Middle frontal gyrus (tissue), 1 donor: Measurements from ENCODE around the gene CDKAL1.

Source experiments
- DNase-seq: peaks from one replicate; pipeline ENCODE4 v3.0.0-alpha.2; 2015; ENCODE audit warnings: low spot score; ENCODE audit errors: extremely low spot score

Gene CDKAL1

DNA sequence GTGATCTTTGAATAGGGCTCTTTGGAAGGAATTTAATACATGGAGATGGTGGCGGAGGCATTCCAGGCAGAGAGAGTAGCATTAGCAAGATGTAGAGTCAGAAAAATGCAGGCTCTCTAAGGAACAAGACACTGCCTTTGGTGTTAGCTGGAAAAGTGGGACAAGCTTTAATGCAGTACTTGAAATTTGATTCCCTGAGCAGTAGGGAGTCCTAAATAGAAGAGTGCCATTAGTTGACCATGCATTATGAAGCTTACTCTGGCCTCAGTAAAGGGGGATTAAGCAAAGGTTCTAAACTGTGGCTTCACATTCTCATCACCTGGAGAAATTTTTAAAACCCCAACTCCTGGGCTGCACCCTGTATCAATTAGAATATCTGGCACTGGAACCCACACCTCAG, 564.5 kb downstream of the CDKAL1 start:
- DNase-seq = no peak

DNA sequence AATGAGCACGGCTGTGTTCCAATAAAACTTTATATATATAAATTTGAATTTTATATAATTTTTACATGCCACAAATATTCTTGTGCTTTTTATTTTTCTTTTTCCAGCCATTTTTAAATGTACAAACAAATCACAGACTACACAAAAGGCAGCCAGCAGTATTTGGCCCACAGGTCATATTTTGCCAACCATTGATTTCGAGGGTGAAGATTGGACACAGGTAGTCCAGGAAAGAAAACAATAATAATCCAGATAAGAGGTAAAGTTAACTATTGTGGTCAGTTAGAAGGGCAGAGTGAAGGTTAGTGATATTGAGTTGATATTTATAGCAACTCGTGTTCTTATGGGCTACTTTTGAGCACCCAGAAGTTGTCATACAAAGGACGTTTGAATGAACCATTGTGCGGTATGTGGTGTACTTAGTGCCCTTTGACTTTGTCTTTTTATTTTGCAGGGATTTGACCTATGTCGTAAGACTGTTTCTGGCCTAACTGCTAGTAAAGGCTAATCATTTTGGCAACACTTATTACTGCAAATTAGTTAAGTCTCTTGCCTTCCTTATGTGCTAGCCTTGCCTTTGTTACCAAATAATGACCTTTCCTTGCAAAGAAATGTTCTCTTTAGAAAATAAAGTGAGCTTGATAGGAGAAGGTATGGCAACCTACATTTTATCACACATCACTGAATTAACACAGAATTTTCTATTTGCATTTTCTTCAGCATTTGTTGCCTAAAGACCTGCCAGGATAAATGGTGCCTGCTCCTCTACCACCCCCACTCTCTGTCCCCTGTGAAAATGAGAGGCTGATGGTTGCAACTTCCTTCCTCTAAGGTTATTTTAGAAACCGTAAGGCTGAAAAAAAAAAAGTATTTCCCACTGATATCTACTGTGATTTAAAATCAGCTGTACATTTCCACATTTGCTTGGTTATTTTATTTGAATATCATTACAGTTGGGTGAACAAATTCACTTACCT, 565.4 kb downstream of the CDKAL1 start:
- no peak for DNase-seq

DNA sequence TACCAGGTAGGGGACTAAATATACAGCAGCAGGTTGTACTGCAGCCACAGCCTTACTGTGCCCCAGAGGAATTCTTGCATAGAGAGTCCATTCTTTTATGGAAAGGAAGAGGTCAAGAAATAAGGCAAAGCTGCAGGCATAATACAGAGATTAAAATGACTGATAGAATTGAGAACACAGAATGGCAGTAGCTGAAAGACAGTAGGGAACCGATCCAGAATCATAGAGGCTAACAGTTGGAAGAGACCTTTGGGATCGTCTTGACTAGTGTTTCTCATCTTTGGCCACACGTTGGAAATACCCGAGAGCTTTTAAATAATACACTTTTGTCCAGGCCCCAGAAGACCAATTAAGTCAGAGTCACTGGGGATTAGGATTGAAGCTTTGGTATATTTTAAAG, 566.7 kb downstream of the CDKAL1 start:
- DNase-seq = no peak

DNA sequence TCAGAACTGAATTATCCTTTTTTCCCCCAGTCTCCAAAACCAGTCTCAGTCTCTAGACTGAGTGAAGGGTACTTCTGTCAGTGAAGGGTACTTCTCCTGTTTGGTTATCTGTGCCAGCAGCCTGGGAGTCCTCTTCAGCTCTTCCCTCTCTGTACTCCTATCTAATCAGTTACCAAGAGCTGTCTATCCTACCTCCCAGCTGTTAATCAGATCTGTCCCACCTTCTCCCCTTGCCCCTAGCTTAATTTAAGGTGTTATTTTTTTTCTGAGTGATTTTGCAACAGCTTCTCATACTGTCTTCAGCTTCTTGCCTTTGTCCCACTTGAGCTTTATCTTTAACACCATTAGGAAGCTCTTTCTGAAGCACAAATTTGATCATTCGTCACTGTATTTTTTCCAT, 567.4 kb downstream of the CDKAL1 start:
- no peak for DNase-seq

DNA sequence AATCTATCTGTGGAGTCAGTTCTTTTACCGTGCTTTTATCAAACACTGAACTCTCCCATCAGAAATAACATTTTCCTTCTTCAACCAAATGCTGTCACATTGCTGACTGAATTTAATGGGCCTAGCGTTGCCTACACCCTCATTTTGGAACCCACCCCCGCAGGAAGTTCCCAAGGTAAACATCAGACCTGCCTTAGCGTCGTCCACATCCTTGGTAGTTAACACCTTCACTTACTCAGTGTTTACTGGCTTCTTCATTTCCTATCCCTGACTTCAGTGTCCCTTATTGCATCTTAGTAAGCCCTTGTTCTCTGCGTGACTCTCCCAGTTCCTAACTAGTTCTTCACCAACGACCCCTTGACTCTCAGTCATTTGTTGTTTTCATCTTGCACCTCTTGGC, 567.9 kb downstream of the CDKAL1 start:
- DNase-seq = no peak

DNA sequence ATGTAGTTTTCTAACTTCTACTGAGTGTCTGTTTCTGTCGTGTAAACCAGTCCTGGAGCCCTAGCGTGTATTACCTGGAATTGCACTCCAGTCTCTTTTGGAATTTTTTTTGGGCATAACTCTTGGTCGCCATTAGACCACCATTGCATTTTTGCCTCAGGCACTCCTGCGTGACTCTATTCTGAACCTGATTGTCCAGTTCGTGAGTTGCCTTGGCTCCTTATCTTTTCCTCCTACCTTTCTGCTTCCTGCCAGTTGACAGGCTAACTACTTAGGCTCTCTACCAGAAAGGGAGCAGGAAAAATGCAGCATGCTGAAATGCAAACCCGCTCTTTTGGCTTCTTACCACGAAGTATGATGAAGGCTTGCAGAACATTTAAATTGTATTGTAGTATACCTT, 568.4 kb downstream of the CDKAL1 start:
- DNase-seq = no peak

DNA sequence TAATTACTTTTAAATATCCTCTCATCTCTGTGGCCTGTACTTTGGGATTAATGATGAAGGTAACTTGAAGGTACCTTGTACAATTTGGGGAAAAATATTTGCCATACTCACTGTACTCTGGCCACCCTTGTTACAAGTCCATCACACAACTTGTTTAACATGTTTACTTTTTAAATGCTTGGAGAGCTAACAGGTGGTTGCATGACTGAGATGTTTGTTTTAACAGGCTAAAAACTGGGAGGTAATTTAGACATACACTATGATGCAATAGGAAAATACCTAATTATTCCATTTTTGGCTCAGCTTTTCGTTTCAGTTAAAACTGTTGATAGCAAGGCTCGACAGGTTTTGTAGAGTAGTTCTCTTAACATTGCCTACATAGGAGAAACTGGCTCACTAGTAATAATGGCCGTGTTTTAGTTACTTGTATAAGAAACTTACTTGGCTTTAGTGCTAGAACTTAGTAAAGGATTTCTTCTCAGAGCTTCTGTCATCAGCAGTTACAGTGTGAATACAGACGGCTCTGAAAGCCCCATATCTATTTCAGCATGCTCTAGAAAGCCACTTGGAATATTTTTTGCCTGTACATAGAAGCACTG, 569.5 kb downstream of the CDKAL1 start:
- DNase-seq = no peak

DNA sequence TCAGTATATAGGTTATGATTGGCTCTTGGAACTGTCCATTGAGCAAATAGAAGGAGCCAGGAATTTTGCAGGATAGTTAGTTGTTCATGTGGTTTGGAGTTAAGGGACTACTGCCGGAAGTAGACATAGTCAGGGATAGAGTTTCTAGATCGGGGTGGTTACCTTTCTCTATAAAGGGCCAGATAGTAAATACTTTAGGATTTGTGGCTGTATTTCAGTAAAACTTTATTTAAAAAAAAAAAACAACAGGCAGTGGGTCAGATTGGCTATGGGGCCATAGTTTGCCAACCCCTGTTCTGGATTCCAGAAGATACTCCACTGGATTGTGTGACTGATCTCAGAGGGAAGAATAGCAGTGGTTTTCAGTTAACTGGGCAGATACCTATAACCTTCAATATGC, 570.0 kb downstream of the CDKAL1 start:
- DNase-seq = no peak

DNA sequence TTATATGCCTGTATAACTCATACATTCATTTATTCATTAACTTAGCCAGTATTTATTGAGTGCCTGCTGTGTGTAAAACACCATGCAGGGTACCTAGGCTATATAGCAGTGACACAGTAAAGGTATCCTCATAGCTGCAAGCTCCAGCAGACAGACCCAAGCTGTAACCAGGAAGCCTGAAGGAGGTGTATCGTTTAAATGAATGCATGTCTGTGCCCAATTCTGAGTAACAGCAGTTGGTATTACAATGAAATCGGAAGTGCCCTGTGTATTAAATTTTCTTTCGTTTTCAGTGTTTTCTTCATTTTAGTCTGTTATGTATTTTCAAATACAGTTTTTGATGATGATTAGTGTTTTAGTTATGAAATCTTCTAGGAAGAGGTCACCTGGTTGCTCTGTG, 573.5 kb downstream of the CDKAL1 start:
- no peak for DNase-seq

DNA sequence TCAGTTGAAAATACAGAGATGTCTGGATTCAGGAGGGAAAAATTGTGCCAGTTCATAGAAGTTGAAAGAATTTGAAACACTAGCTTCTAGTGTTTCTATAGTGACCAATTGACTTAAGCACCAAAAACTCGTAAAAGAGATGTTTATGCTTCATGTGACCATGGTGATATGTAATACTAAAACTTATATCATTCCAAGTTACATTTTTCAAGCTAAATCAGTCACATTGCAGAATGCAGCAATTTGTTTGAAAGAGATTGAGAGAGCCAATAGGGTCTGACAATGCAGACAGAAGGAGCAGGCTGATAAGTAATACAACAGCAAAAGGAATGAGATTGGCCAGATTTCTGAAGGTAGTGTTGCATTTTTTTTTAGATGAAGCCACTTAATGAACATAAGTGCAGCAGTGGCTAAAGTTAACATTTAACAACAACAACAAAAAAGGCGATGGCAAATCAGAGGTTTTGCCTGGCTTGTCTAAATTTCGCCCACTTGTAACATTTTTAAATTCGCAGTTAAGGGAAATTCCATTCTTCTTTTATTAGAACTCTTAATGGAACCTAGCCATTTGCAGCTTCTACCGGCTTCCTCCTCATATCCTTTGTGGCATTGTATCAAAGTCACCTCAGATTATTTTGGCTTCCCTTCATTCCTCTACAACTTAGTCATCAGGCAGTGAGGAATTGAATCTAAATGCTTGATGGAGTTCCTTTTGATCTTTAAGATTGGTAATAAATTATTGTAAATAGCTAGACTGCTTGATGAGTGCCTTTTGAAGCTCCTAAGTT, 575.3 kb downstream of the CDKAL1 start:
- no peak for DNase-seq

DNA sequence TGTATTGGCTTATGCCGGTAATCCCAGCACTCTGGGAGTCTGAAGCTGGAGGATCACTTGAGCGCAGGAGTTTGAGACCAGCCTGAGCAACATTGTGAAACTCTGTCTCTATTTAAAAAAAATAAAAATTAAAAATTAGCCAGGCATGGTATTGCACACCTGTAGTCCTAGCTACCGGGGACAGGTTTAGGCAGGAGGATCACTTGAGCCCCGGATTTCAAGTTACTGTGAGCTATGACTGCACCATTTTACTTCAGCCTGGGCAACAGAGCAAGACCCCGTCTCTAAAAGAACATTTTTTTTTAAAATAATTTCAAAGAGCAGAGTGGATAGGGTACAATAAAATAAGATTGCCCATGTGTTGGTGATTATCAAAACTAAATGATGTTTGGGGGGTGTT, 576.4 kb downstream of the CDKAL1 start:
- no peak for DNase-seq

DNA sequence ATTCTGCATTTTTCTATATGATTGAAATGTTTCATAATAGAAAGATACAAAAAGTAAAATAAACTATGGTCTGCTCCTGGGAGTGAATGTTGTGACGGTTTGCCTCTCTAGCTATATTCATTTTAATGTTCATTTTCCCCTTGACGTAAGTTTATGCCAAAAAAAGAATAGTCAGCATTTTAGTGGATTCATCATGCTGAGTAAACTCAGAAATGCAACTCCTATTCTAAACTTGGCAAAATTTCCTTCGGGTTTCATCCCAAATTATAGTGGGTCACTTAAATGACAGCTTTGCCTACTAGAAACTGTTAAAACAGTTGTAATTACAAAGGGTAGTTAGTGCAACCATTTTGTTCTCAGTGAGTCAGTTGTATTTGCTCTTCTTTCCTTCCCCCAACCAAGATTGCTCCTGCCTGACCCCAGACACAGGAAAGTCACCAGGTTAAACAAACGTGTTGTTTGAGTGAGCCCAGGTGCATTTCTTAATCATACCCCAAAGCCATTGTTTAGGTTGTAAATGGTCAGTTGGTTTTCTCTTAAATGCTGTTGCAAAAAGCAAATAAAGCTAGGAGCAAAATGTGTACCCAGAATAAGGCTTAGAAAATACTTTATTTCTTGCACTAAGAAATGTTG, 577.0 kb downstream of the CDKAL1 start:
- no peak for DNase-seq

DNA sequence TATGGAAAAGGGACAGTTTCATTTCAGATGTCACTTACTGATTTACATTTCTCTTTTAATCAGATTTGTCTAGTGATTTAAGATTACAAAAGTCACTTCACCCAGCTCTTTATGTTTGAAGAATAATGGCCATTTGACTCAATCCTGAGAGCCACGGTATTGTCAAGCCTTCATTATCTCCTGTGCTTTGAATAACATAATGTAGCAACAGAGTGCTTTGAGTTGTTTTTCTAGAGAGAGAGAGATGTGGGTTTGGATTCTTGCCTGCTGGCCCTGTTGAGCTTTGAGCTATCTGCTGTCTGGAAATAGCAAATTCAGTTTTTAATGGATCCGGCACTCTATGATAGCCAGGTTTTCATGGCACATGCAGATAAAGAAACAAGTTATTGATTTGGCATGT, 580.9 kb downstream of the CDKAL1 start:
- no peak for DNase-seq

DNA sequence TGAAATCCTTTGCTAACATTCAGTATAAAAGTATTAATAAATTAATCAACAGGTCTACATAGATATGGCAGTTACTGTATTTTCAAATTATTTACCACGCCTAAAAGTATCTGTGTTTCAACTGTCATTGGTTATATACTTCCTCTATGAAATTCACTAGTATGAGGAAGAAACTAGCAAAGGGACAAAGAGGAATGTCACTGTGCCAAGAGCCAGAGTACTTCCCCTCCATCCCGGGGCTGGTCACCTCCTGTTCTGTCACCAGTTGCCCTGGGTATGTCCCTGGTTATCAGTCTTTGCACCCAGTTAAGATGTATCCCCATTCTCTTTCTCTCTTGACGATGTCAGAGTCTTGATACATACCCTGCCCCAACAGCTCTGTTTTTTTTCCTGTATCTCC, 582.5 kb downstream of the CDKAL1 start:
- no peak for DNase-seq

DNA sequence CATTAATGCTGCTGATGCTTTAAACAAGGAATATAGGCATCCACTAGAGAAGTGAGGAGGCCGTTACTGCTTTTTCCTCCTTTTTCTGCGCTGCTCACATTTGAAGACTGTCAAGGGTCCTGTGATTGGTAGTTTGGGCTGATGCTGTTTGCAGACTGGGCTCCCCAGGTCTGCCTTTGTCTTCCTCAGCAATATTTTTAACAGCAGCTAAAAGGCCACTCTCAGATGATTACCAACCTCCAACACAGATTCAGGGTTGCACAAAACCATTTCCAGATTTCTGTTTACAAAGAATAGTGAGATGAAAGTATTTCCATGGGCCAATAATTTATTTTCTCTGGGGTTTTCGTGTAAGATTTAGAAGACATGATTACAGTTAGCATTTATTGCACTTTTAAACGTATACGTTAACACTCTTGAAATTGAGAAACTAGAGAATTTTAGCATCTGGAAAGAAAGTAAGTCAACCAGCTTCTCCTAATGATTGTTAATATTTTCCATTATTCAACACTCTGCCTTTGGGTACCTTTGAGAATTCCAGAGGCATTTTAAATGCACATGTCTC, 584.0 kb downstream of the CDKAL1 start:
- DNase-seq = no peak

DNA sequence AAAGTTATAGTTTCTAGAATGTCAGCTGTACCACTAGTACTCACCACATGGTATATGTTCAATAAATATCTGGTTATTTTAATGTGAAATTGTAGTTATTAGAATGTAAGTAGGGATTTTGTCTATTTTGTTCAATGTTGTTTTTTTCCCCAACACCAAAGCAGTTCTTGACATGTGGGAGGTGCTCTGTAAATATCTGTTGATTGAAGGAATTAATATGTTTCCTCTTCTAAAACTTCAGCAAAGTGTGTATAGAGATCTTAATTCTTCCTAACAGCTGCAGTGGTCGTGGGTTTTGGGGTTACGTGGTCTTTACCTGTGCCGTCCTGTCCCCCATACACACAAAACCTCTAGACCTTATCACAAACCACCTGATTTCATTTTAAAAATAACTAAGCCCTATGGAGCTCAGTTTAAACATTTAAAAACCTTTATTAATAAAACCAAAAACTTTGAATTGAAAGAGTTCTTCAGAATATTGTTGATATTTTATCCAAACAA, 587.4 kb downstream of the CDKAL1 start:
- no peak for DNase-seq

DNA sequence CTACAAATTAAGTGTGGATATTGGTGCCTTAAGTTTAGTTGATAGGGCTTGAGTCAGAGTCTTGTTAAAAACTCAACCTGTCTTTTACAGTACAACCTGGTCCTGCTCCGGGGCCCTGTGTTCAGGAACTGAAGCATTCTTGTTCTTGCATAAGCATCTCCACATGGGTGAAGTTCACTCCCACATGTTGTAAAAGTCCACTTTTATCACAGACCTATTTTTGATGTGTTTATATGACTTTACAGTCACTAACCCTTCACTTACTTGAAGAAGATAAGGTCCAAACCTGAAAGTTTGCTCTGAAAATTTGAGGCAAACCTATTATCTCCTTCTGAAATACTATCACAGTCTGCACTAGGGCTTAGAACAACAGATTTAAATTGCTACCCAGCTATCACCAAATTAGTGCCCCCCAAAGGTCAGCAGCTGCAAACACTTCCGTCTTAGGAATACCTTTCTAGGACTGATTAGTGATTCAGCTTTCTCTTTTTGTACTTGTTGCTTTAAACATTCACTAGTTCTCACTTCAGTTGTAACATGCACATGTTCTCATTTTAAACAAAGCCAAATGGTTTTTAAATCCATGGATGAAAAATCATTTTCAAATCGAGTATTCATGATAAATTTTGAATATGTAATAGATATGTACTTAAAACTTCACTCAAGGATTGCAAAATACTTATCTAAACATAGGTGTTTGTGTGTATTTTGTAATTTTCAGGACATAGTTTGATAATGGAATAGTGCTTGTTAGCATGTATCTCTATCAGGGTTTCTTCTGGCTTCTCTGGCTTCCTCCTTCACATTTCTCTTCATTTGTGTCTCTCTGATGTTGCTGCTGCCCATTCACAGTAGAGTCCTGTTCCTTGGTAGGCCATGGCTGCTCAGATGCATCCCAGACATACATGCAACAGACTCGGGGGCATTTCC, 589.5 kb downstream of the CDKAL1 start:
- no peak for DNase-seq

DNA sequence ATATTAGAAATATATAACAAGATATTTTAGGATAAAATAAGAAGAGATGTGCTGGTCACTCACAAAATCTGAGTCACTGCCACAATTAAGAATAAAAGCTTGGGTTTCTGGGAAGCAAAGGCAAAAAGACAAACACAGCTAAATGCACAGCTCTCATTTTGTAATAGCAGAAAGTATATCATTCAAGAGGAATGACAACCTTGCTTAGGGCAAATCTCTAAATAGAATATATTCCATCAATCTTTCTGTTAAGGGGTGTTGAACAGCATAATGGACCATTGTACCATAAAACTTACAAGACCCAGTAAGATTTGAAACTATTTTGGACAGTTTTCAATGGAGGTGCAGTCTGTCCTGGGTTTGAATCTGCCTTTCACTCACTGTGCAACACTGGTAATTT, 594.3 kb downstream of the CDKAL1 start:
- no peak for DNase-seq

DNA sequence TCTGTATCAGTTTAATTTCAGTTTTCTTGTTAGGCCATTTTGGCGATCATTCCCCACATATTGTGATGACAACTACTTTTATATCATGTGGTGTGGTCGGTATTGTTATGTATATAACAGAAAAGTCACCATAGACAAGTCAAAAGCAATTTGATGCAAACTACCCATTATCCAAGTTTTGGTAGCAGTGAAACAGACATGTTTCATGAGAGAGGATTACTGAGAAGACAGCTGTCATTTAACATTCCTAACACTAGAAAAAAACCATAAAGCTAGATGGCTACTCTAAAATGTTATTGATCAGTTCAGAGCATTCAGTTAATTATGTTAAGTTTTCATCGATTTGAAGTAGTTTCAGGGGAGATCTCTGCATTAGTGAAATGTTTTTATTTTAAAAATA, 597.1 kb downstream of the CDKAL1 start:
- DNase-seq = no peak

DNA sequence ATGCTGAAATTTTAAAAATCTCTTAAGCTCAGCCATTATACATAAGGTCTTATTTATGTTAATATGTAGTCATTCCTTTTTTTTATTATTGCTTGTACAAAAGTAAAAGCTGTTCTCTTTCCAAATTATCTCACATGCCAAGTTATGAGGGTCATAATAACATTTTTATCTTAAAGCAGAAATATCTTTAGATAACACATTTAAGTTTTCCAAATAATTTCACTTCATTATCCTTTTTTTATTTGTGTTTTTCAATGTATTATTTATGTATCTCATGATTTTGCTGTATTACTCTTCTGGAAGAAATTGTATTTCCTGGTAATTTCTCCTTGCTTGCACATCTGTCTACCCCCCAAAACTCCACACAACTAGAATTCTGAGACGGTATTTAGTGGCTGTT, 598.2 kb downstream of the CDKAL1 start:
- DNase-seq = no peak
